ENCODE results near the gene AVP.

The AVP gene

DNA sequence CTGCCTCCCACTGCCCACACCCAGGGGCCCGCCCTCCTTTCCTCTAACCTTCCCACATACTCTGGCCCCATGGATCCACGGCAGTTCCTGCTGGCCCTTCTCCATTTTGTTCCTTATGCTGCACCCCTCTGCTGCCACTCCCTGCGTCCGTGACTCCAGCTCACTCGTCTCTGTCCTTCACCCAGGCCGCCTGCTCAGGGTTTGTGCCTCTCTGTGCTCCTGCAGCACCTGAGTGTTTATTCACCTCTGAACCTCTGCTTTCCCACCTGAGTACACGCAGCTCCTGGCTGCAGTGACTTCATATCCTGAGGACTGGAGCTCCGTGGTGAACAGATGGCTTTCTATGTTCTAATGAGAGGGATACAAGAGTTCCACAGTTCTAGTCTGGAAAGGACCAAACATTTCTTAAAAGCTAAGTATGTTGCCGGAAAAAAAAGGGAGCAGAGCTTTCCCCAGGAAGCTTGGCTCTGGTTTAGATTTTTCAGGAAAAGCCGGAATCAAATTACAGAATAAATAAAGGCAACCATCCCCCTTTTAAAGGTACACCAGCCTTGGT is 42.6 kb downstream of the AVP start:
- H3K4me3 ChIP-seq (ENCODE audit: low read length), result no peak overlapping the region
- no peak for TF ChIP-seq ZNF274 (IDR thresholded peaks at IDR 0.05; ENCODE audit: low read depth, low read length)

- TF ChIP-seq ZNF274 (IDR thresholded peaks at IDR 0.05; ENCODE audit: low read depth, low read length), result no peak
- no peak overlapping the region for H3K4me3 ChIP-seq (ENCODE audit: low read length)
These were observed 44.4 kb downstream of the AVP start for GRCh38 chr20:3040086-3040485.

DNA sequence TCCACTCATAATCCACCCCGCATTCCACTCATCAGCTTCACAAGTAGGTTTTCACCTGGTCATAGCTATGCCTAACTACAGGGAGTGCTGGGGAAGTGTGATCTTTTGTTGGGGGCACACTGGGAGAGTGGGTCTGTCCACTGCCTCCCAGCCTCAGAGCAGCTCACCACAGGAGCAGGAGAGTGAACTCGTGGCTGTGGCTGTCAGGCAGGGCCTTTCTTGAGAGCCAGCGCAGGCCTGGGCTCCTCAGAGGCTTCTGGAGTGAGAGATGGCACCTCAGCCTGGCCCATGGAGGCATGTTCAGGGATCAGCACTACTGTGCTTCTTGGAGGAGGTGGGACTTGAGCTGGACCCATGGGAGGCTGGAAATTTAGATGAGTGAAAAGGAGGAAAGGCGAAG is 45.1 kb downstream of the AVP start:
- H3K4me3 ChIP-seq (ENCODE audit: low read length), result no peak overlapping the region
- TF ChIP-seq ZNF274 (IDR thresholded peaks at IDR 0.05; ENCODE audit: low read depth, low read length), result no peak

GRCh38 chr20:3038454-3038853 is 46.1 kb downstream of the AVP start:
- TF ChIP-seq ZNF274 (IDR thresholded peaks at IDR 0.05; ENCODE audit: low read depth, low read length), result no peak
- no peak overlapping the region for H3K4me3 ChIP-seq (ENCODE audit: low read length)

- no peak for TF ChIP-seq ZNF274 (IDR thresholded peaks at IDR 0.05; ENCODE audit: low read depth, low read length)
- no peak overlapping the region for H3K4me3 ChIP-seq (ENCODE audit: low read length)
These were observed 46.9 kb downstream of the AVP start for GRCh38 chr20:3037654-3038053.

DNA sequence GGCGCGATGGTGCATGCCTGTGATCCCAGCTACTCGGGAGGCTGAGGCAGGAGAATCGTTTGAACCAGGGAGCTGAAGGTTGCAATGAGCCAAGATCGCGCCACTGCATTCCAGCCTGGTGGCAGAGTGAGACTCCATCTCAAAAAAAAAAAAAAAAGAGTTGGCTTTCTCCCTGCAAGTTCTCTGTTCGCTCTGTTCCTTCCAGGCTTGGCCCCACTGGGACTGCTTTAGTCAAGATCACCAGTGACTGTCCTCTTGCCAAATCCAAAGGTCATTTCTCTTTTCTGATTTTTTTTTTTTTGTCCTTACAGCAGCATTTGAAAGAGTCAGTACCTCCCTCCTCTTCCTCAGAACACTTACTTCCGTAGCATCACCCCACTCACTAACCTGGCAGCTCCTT is 51.9 kb downstream of the AVP start:
- no peak overlapping the region for H3K4me3 ChIP-seq (ENCODE audit: low read length)
- TF ChIP-seq ZNF274 (IDR thresholded peaks at IDR 0.05; ENCODE audit: low read depth, low read length), result no peak

All from GM08714 (cell line).